HFFc6 (cell line): ENCODE results near the gene RFC5. TPM values are rescaled to one million over a fixed set of nuclear protein-coding genes. Genes with fewer than 3 reads are reported as not detected.

Experiments used
- DNase-seq: peaks from one replicate; pipeline ENCODE4 v3.0.0-alpha.2; 2018
- H3K27ac Mint-ChIP-seq: 2 replicates; pipeline ENCODE4 v1.8.0; 2020; ENCODE audit warnings: mild to moderate bottlenecking, mixed read lengths
- H3K27me3 Mint-ChIP-seq: 2 replicates; pipeline ENCODE4 v1.8.0; 2021; ENCODE audit warnings: mild to moderate bottlenecking, moderate library complexity, mixed read lengths; ENCODE audit not compliant: insufficient read depth
- H3K36me3 Mint-ChIP-seq: 2 replicates; pipeline ENCODE4 v1.8.0; 2021; ENCODE audit warnings: low read depth, mixed read lengths
- H3K4me1 Mint-ChIP-seq: 2 replicates; pipeline ENCODE4 v1.8.0; 2020; ENCODE audit warnings: low read depth, mixed read lengths
- H3K4me3 Mint-ChIP-seq: 2 replicates; pipeline ENCODE4 v1.8.0; 2020; ENCODE audit warnings: mild to moderate bottlenecking, moderate library complexity, mixed read lengths
- H3K9me3 Mint-ChIP-seq: 2 replicates; pipeline ENCODE4 v1.8.0; 2020; ENCODE audit warnings: mild to moderate bottlenecking, mixed read lengths
- total RNA-seq, 6 experiments: library from RNA; stranded (reverse); fragmentation: NEBNext Ultra II Directional; extraction: Animal tissue kit (Norgen Biotek cat#: 25700); gene quantifications; 2 replicates in 1 of 6; 3 replicates in 5 of 6; pipeline ENCODE4 v1.2.3, GENCODE V29; 2021
- TF ChIP-seq, protein P1 (sequence below): fragments of 200-600 bp; sonication (generic); IDR thresholded peaks from 2 replicates; pipeline ENCODE4 v1.5.0; 2021; ENCODE audit warnings: antibody characterized with exemption, mild to moderate bottlenecking

RFC5 gene
- total RNA-seq, 6 experiments from 2014 or later: 9.3 to 19.6 (median 16.6) TPM

- Mint-ChIP-seq H3K9me3 (no peaks in the 10 kb centered on the region), H3K27me3 (peaks cover 3% of the 10 kb centered on the region; the same call in 1 of the 2 replicates), H3K4me3 (no peak overlapping the region), H3K36me3 (peaks cover 47% of the 10 kb centered on the region), H3K27ac (peak overlapping the region; percentile 77), H3K4me1 (peaks cover 28% of the 10 kb centered on the region)
- DNase-seq: no peak
- TF ChIP-seq, protein P1, sequence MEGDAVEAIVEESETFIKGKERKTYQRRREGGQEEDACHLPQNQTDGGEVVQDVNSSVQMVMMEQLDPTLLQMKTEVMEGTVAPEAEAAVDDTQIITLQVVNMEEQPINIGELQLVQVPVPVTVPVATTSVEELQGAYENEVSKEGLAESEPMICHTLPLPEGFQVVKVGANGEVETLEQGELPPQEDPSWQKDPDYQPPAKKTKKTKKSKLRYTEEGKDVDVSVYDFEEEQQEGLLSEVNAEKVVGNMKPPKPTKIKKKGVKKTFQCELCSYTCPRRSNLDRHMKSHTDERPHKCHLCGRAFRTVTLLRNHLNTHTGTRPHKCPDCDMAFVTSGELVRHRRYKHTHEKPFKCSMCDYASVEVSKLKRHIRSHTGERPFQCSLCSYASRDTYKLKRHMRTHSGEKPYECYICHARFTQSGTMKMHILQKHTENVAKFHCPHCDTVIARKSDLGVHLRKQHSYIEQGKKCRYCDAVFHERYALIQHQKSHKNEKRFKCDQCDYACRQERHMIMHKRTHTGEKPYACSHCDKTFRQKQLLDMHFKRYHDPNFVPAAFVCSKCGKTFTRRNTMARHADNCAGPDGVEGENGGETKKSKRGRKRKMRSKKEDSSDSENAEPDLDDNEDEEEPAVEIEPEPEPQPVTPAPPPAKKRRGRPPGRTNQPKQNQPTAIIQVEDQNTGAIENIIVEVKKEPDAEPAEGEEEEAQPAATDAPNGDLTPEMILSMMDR: no peak
Measured at GRCh38 chr12:118033902-118034301, 17.4 kb downstream of the RFC5 start.

DNA sequence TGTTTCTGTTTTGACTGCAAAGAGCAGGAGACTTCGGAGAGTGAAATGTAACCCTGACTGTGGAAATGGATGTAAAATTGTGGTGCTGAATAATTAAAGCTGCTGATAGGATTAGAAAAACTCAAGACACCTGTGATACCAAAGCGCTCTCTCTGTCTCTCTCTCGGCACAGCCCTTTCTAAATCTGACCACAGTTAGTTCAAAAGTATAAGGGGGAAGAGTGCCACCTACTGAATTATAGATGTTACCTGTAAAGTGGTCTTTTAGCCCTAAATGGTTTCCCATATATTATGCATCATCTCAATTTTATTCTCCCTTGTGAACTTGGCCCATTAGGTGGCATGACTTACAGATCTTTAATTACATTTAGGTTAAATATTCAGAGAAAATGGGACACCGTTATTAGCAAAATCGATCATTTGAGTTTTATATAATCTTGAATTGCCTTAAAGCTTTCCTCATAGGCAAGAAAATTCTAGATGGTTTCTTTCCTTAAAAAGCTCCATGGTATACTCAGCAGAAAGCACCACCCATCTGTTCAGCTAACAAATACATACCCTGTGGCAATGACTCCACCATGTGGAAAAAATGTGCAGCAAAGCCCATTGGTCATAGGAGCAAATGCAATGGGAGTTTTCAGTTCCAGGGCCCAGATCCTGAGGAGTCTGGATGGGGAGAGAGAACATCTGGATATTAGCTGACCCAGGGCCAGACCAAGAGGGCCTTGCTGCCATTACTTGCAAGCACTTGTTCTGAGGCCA lies 18.1 kb downstream of the RFC5 start:
- peak overlapping the region; percentile 77 for H3K27ac Mint-ChIP-seq
- no peak overlapping the region for H3K4me3 Mint-ChIP-seq
- DNase-seq: peak; percentile 67

DNA sequence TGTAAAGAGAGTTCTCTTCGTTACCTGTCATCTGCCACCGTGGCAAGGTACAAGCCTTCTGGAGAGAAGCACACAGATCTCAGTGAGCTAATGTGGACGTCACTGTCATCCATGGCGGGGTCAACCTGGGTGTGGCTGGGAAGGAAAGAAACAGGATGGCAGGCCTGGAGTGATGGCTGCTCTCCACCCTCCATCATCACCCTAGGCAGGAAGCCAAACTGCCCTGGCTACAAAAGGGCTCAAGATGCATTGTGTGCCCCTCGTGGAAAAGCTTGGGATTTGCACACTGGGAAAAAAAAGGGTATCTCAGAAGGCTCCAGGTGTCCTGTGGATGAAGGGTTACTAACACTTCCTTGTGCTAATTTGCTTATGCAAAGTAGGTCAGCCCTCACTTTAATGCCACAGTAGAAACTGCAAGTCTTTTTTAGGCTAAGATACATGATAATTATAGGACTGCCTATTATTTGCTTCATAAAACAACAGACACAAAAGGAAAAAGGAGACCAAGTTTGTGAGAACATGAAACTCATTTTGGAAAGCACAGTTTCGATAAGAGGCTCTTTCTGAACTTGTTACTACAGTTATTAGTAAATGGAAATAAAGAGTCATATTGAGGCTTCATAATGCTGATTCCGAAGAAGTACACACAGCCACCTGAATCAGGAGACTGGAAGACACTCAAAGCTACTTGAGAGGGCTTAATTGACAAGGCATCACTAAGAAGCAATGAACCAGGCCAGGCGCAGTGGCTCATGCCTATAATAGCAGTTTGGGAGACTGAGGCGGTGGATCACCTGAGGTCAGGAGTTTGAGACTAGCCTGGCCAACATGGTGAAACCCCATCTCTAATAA lies 18.9 kb downstream of the RFC5 start:
- peaks cover 47% of the 10 kb centered on the region for H3K36me3 Mint-ChIP-seq
- H3K27me3 Mint-ChIP-seq: peaks cover 5% of the 10 kb centered on the region; the same call in 1 of the 2 replicates
- no peak for DNase-seq

More for the DNA sequence above, 18.1 kb downstream of the RFC5 start:
- Mint-ChIP-seq H3K27me3 (peaks cover 3% of the 10 kb centered on the region; the same call in 1 of the 2 replicates), H3K9me3 (no peaks in the 10 kb centered on the region), H3K36me3 (peaks cover 51% of the 10 kb centered on the region), H3K4me1 (peaks cover 28% of the 10 kb centered on the region)
- TF ChIP-seq, protein P1: peak; percentile 74

DNA sequence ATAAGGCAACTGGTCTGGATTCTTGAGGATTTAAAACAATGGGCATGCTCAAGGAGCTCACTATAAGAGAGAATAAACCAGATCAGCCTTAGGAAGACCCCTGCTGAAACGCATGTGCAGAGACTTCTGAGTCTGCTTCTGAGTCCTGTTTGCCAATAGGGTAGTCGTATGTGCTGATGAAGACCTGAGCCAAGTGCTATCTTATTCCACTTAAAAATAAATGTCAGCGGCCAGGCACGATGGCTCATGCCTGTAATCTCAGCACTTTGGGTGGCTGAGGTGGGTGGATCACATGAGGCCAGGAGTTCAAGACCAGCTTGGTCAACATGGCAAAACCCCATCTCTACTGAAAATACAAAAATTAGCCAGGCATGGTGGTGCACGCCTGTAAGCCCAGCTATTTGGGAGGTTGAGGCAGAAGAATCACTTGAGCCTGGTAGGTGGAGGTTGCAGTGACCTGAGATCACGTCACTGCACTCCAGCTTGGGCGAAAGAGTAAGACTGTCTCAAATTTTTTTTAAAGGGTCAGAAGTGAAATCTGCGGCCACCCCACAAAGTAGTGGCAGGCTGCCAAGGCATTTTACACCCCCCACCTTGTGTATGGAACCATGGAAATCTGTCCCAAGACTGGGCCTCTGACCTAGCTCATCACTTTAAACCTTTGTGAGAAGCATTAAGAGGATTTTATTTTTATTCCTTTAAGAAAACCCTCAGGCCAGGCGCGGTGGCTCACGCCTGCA lies 20.3 kb downstream of the RFC5 start:
- Mint-ChIP-seq H3K4me1 (peaks cover 28% of the 10 kb centered on the region), H3K4me3 (no peak overlapping the region), H3K27ac (no peak overlapping the region; the same call in 1 of the 2 replicates), H3K27me3 (peaks cover 3% of the 10 kb centered on the region; the same call in 1 of the 2 replicates), H3K9me3 (no peaks in the 10 kb centered on the region), H3K36me3 (peaks cover 54% of the 10 kb centered on the region)
- TF ChIP-seq, protein P1: no peak
- no peak for DNase-seq

More for the DNA sequence above, 18.9 kb downstream of the RFC5 start:
- peak overlapping the region; percentile 77 for H3K27ac Mint-ChIP-seq
- TF ChIP-seq, protein P1: peak; percentile 35
- no peaks in the 10 kb centered on the region for H3K9me3 Mint-ChIP-seq
- no peak overlapping the region for H3K4me3 Mint-ChIP-seq
- H3K4me1 Mint-ChIP-seq: peaks cover 28% of the 10 kb centered on the region

DNA sequence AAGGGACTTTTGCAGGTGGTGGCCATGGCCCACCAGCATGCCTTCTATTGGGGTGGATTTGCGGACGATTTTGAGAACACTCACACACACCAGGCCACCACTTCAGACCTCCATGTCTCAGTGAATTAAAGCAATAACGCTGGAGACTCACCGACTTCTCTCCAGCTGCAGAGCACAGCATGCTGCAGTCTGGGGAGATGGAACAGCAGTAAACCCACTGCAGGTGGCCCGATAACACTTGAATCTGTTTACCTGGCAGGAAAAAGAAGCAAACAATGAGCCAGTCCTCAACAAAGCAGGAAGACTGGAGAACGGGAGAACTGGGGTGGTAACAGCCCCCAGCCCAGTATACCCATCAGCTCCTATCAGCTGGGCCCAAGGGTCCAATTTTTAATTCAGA lies 21.6 kb downstream of the RFC5 start:
- TF ChIP-seq, protein P1: no peak
- H3K9me3 Mint-ChIP-seq: no peaks in the 10 kb centered on the region
- peaks cover 26% of the 10 kb centered on the region for H3K4me1 Mint-ChIP-seq
- no peak overlapping the region for H3K27ac Mint-ChIP-seq
- peaks cover 3% of the 10 kb centered on the region; the same call in 1 of the 2 replicates for H3K27me3 Mint-ChIP-seq
- H3K36me3 Mint-ChIP-seq: peaks cover 59% of the 10 kb centered on the region
- H3K4me3 Mint-ChIP-seq: no peak overlapping the region
- no peak for DNase-seq
